ENCODE results near the gene TMCO4. TPM values are rescaled to one million over a fixed set of nuclear protein-coding genes. Genes with fewer than 3 reads are reported as not detected.

TMCO4 gene
- total RNA-seq, 2 experiments from 2014 or later: 13.2 to 15.6 TPM

GRCh38 chr1:19773485-19773884, 26.2 kb downstream of the TMCO4 start:
- no peak for DNase-seq
- no peak for ATAC-seq
- H3K36me3 Mint-ChIP-seq (ENCODE audit: low read depth): peaks cover 13% of the 10 kb centered on the region
- CTCF ChIA-PET: interaction anchor here (0.5 to 1.1 kb wide), 2 partner anchors 103 to 111 kb away, joined by 3 read pairs; no protein-coding TSS in a partner anchor
- no peak overlapping the region for H3K27ac Mint-ChIP-seq
- no peak overlapping the region for H3K4me3 Mint-ChIP-seq
- POLR2A ChIA-PET: interaction anchor here (0.7 kb wide), 1 partner anchor 12 kb away, joined by 4 read pairs; no protein-coding TSS in a partner anchor
- H3K4me1 Mint-ChIP-seq: no peaks in the 10 kb centered on the region
- H3K27me3 Mint-ChIP-seq: no peaks in the 10 kb centered on the region
- intact Hi-C loops (cut with DNase I, micrococcal nuclease): no loop called here
- H3K9me3 Mint-ChIP-seq (ENCODE audit: low read depth): no peaks in the 10 kb centered on the region

- no peak overlapping the region for H3K4me3 Mint-ChIP-seq
- intact Hi-C loops (cut with DNase I, micrococcal nuclease): no loop called here
- ChIA-PET POLR2A (no interaction called here), CTCF (interaction anchor here (0.7 kb wide), 1 partner anchor 9 kb away, joined by 3 read pairs; no protein-coding TSS in a partner anchor)
- H3K27me3 Mint-ChIP-seq: no peaks in the 10 kb centered on the region
- H3K9me3 Mint-ChIP-seq (ENCODE audit: low read depth): no peaks in the 10 kb centered on the region
- H3K27ac Mint-ChIP-seq: no peak overlapping the region
- H3K36me3 Mint-ChIP-seq (ENCODE audit: low read depth): peaks cover 12% of the 10 kb centered on the region
- ATAC-seq: no peak
- DNase-seq: no peak
- H3K4me1 Mint-ChIP-seq: no peaks in the 10 kb centered on the region
Observed at GRCh38 chr1:19772053-19772452, 27.7 kb downstream of the TMCO4 start.

- CTCF ChIA-PET: interaction anchor here (1.9 kb wide), 1 partner anchor 9 kb away, joined by 10 read pairs; no protein-coding TSS in a partner anchor
- Mint-ChIP-seq H3K4me3 (no peak overlapping the region), H3K4me1 (peaks cover 3% of the 10 kb centered on the region), H3K9me3 (ENCODE audit: low read depth) (no peaks in the 10 kb centered on the region), H3K27me3 (no peaks in the 10 kb centered on the region), H3K36me3 (ENCODE audit: low read depth) (peaks cover 12% of the 10 kb centered on the region), H3K27ac (no peak overlapping the region)
- ATAC-seq: no peak
- no peak for DNase-seq
- POLR2A ChIA-PET: no interaction called here
- intact Hi-C loops (cut with DNase I, micrococcal nuclease): no loop called here
Observed at GRCh38 chr1:19771350-19771749, 28.4 kb downstream of the TMCO4 start.

- Mint-ChIP-seq H3K36me3 (ENCODE audit: low read depth) (peaks cover 13% of the 10 kb centered on the region), H3K4me3 (no peak overlapping the region), H3K4me1 (peaks cover 10% of the 10 kb centered on the region), H3K9me3 (ENCODE audit: low read depth) (no peaks in the 10 kb centered on the region), H3K27me3 (no peaks in the 10 kb centered on the region), H3K27ac (no peak overlapping the region)
- intact Hi-C loops (cut with DNase I, micrococcal nuclease): no loop called here
- DNase-seq: no peak
- no peak for ATAC-seq
- POLR2A ChIA-PET: no interaction called here
- CTCF ChIA-PET: interaction anchor here (0.8 to 1.9 kb wide), 3 partner anchors 8 to 108 kb away, joined by 3 to 10 read pairs (median 3); no protein-coding TSS in a partner anchor
Observed at GRCh38 chr1:19770436-19771190, 29.1 kb downstream of the TMCO4 start.

DNA sequence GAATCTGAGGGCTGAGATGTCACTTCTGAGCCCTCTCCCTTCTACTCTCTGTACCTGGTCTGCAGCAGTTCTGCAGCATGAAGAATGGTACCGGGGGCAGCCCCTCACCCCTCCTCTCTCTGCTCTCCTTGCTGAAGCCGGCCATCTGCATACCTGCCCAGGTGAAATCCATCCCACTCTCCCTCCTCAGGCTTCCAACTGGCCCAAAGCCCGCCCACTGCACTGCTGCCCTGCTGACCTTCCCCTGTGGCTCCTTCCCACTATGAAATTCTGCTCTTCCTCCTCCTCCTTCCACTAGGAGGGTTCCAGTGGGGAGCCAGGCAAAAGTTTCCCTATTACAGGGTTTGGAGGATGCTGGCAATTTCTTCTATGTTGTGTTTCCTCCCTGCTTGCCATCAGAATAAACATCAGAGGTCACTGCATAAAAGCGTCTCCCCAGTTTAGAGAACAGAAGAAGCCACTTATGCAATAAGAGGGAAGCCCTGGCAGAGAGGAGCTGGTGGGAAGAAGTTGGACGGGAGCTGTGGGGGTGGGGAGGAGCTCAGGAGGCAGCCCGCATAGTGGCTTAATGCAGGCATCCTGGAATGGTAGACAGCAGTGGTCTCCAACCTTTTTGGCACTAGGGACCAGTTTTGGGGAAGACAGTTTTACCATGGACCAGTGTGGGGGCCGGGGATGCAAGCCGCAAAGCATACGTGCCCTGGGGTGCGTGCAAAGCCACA, 30.3 kb downstream of the TMCO4 start:
- POLR2A ChIA-PET: no interaction called here
- H3K9me3 Mint-ChIP-seq (ENCODE audit: low read depth): no peaks in the 10 kb centered on the region
- ATAC-seq (no peak), DNase-seq (no peak)
- no peaks in the 10 kb centered on the region for H3K27me3 Mint-ChIP-seq
- H3K4me1 Mint-ChIP-seq: peaks cover 19% of the 10 kb centered on the region
- intact Hi-C loops (cut with DNase I, micrococcal nuclease): no loop called here
- CTCF ChIA-PET: interaction anchor here (0.5 to 1.9 kb wide), 3 partner anchors 7 to 1425 kb away, joined by 3 to 10 read pairs (median 3); no protein-coding TSS in a partner anchor
- H3K27ac Mint-ChIP-seq: no peak overlapping the region
- H3K4me3 Mint-ChIP-seq: no peak overlapping the region
- peaks cover 13% of the 10 kb centered on the region for H3K36me3 Mint-ChIP-seq (ENCODE audit: low read depth)

DNA sequence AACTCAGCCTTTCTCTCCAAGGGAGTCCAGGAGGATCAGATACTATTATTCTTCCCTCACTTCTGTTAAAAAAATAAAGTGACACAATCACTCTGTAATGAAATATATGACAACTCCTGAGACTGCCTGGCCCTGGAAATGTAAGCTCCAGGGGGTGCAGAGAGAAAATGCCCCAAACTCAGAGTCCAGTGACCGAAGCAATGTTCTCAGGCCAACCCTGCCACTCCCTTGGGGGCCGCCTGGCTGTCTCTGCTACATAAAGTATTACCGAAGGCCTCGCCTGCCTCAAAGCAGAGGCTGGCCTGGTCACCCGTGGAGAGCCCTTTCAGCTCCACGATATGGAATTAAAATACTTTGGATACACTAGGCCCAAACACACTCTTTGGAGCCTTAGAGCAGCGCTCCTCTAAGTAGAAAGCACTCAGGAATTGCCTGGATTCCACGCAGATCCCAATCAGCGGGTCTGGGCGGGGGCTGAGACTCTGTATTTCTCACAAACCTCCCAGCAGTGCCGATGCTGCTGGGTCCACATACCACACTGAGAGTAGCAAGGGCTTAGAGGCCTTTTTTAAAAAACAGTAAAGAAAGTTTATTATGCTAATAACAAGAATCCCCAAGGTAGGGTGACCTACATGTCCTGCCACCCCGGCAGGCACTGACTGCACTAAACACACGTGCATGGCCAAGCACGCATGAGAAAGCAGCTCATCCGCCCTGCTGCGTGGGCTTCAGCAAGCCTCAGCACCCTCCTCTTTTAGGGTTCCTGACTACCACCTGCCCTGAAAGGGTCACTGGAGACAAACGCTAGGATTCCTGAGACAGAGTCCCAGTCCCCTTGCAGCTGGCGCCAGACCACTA, 31.1 kb downstream of the TMCO4 start:
- no peak for DNase-seq
- intact Hi-C loops (cut with DNase I, micrococcal nuclease): no loop called here
- CTCF ChIA-PET: no interaction called here
- peaks cover 13% of the 10 kb centered on the region for H3K36me3 Mint-ChIP-seq (ENCODE audit: low read depth)
- no peak overlapping the region for H3K27ac Mint-ChIP-seq
- H3K9me3 Mint-ChIP-seq (ENCODE audit: low read depth): no peaks in the 10 kb centered on the region
- H3K4me1 Mint-ChIP-seq: peaks cover 19% of the 10 kb centered on the region
- no peaks in the 10 kb centered on the region for H3K27me3 Mint-ChIP-seq
- ATAC-seq: no peak
- no peak overlapping the region for H3K4me3 Mint-ChIP-seq
- POLR2A ChIA-PET: no interaction called here

DNA sequence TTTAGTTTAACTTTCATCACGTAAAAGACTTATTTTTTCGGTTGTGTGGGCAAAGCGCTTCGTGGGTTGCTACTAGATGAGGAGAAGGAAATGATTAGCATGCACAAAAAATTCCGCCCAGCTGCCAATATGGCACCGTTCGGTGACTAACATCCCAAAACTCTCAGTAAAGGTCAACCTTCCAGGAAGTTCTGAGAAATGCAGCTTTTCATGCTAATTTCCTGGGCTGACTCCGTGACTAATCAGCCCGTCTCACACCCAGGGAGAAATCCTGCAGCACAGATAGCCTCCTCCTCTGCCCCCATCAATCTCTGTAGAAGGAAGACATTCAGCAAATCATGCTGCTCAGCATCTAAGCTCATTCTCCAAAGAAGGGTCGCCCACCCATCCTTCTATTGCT, 34.1 kb downstream of the TMCO4 start:
- Mint-ChIP-seq H3K27ac (peak overlapping the region; percentile 74), H3K9me3 (ENCODE audit: low read depth) (no peaks in the 10 kb centered on the region), H3K36me3 (ENCODE audit: low read depth) (peaks cover 9% of the 10 kb centered on the region), H3K27me3 (no peaks in the 10 kb centered on the region), H3K4me3 (no peak overlapping the region), H3K4me1 (peaks cover 19% of the 10 kb centered on the region)
- intact Hi-C loops (cut with DNase I, micrococcal nuclease): loop anchor here (1.0 to 2.0 kb wide), 5 partner anchors 54 to 117 kb away; partner anchors contain the start of gene OTUD3 (in 1 of the 2)
- DNase-seq (peak; percentile 72), ATAC-seq (peak; percentile 82)
- ChIA-PET CTCF (interaction anchor here (0.6 to 1.6 kb wide), 3 partner anchors 54 to 117 kb away, joined by 3 to 5 read pairs (median 4); partner anchors contain the start of gene OTUD3), POLR2A (interaction anchor here (0.8 to 1.0 kb wide), 2 partner anchors 26 to 55 kb away, joined by 3 to 5 read pairs; no protein-coding TSS in a partner anchor)

DNA sequence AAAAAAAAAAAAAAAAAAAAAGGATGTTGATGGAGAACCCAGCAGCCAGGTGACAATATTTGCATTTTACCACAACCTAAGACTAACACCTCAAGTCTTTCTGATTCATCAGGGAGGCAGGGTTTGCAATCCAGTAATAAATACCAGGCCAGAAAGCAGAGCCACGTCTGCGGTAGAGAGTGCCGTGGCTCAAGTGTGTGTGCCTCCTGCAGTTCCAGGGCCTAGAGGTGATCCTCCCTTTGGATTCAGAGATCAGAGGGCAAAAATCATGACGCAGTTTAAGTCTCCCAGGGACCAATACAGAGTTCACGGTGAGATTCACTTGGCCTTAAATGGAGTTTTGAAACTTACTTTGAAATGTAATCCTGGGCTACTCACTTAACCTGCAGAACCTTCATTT, 34.9 kb downstream of the TMCO4 start:
- no peaks in the 10 kb centered on the region for H3K9me3 Mint-ChIP-seq (ENCODE audit: low read depth)
- CTCF ChIA-PET: interaction anchor here (0.6 to 1.6 kb wide), 2 partner anchors 60 to 117 kb away, joined by 3 to 5 read pairs; partner anchors contain the start of gene OTUD3

DNA sequence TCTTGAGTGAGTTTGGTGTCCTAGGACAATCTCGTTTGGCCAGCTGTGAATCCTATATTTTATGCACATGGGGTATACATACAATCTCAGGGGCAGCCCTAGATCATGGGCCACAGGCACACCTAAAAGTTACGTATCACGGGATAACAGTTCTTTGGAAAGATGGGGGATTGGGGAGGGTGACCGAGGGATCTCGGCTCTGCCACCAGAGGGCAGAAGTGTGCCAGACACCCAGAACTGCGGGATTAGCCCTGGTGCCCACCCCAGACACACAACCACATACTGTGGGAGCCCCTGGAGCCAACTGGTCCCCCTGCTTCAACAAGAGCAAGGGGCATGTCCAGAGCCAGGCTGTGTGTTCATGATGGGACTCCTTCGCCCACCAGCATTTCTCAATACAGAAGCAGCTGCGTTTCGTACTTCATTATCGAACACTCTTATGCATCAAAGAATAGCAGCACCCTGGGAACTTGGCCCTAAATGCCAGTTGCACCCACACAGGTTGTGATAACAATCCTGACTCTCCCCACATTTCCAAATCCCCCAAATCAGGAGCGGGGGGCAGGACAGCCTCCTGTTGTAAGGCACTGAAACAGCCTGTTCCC, 37.4 kb downstream of the TMCO4 start:
- DNase-seq: peak; percentile 62
- intact Hi-C loops (cut with DNase I, micrococcal nuclease): loop anchor here (1.0 kb wide), 1 partner anchor 49 kb away; no protein-coding TSS in a partner anchor
- no peak for ATAC-seq
- Mint-ChIP-seq H3K4me3 (no peak overlapping the region), H3K9me3 (ENCODE audit: low read depth) (no peaks in the 10 kb centered on the region), H3K4me1 (peaks cover 19% of the 10 kb centered on the region), H3K27me3 (no peaks in the 10 kb centered on the region), H3K36me3 (ENCODE audit: low read depth) (peaks cover 5% of the 10 kb centered on the region), H3K27ac (no peak overlapping the region)
- POLR2A ChIA-PET: interaction anchor here (0.5 kb wide), 1 partner anchor 11 kb away, joined by 4 read pairs; no protein-coding TSS in a partner anchor
- CTCF ChIA-PET: interaction anchor here (0.8 to 3.4 kb wide), 11 partner anchors 8 to 100 kb away, joined by 3 to 16 read pairs (median 5); no protein-coding TSS in a partner anchor

More for the DNA sequence above, 34.9 kb downstream of the TMCO4 start:
- peaks cover 19% of the 10 kb centered on the region for H3K4me1 Mint-ChIP-seq
- H3K27me3 Mint-ChIP-seq: no peaks in the 10 kb centered on the region
- H3K36me3 Mint-ChIP-seq (ENCODE audit: low read depth): peaks cover 9% of the 10 kb centered on the region
- intact Hi-C loops (cut with DNase I, micrococcal nuclease): loop anchor here (1.0 to 2.0 kb wide), 5 partner anchors 54 to 117 kb away; partner anchors contain the start of gene OTUD3 (in 1 of the 2)
- DNase-seq: peak; percentile 47
- H3K4me3 Mint-ChIP-seq: peak overlapping the region; percentile 5
- ATAC-seq: peak; percentile 81
- POLR2A ChIA-PET: interaction anchor here (1.0 kb wide), 1 partner anchor 54 kb away, joined by 5 read pairs; no protein-coding TSS in a partner anchor
- H3K27ac Mint-ChIP-seq: peak overlapping the region; percentile 74

DNA sequence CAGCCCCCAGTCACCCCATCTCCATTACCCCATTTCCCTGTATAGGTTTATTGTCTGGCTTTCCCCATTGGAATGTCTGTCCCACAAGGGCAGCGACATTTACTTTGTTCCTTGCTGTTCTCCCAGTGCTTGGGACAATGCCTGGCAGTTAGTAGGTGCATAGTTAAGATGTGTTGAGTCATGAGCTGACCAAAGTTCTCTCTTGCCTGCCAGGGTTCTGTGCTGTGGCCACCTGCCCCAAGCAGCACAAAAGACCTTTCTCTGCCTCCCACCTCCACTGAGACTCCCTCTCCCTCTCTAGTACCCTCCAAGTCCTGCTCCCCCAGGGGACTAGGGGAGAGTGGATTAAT, 40.0 kb downstream of the TMCO4 start:
- intact Hi-C loops (cut with DNase I, micrococcal nuclease): no loop called here
- Mint-ChIP-seq H3K27me3 (no peaks in the 10 kb centered on the region), H3K9me3 (ENCODE audit: low read depth) (no peaks in the 10 kb centered on the region), H3K4me1 (peaks cover under 1% of the 10 kb centered on the region), H3K27ac (no peak overlapping the region), H3K4me3 (no peak overlapping the region), H3K36me3 (ENCODE audit: low read depth) (peaks cover 1% of the 10 kb centered on the region)
- ATAC-seq (no peak), DNase-seq (no peak)
- ChIA-PET POLR2A (no interaction called here), CTCF (interaction anchor here (0.7 kb wide), 1 partner anchor 116 kb away, joined by 3 read pairs; no protein-coding TSS in a partner anchor)
